SK-N-SH (cell line): ENCODE data around the gene BCO2. TPM values are rescaled to one million over a fixed set of nuclear protein-coding genes. Genes with fewer than 3 reads are reported as not detected.

Experiments used
- CHD2 ChIP-seq: fragments of 150-350 bp; IDR thresholded peaks from 2 replicates; pipeline ENCODE4 v1.6.1; 2018; ENCODE audit warnings: low read length; ENCODE audit not compliant: partially characterized antibody
- FOXJ3 ChIP-seq: sonication (generic); formaldehyde crosslinking; IDR thresholded peaks from 2 replicates; pipeline ENCODE4 v1.5.1; 2020; ENCODE audit warnings: mild to moderate bottlenecking, missing genetic modification reagents
- GATA2 ChIP-seq: sonication (generic); formaldehyde crosslinking; IDR thresholded peaks from 2 replicates; pipeline ENCODE4 v1.5.0; 2020; ENCODE audit warnings: mild to moderate bottlenecking, missing genetic modification reagents
- MEF2A ChIP-seq: IDR thresholded peaks from 2 replicates; pipeline ENCODE4 v1.4.0; 2012; ENCODE audit warnings: low read depth, borderline replicate concordance
- POLR2AphosphoS5 ChIP-seq: IDR thresholded peaks from 2 replicates; pipeline ENCODE4 v1.6.1; 2012; ENCODE audit warnings: low read depth, low read length
- RCOR1 ChIP-seq: fragments of 150-350 bp; IDR thresholded peaks from 2 replicates; pipeline ENCODE4 v1.6.1; 2017; ENCODE audit warnings: antibody characterized with exemption, low read length
- RFX5 ChIP-seq: IDR thresholded peaks from 2 replicates; pipeline ENCODE4 v1.6.1; 2012; ENCODE audit warnings: mild to moderate bottlenecking, improper control_type of control experiment, low read length
- TAF1 ChIP-seq: IDR thresholded peaks from 2 replicates; pipeline ENCODE4 v1.6.1; 2012; ENCODE audit warnings: low read depth, mild to moderate bottlenecking, low read length, moderate library complexity, borderline replicate concordance
- TEAD4 ChIP-seq: IDR thresholded peaks from 2 replicates; pipeline ENCODE4 v1.4.0; 2012; ENCODE audit warnings: mild to moderate bottlenecking, borderline replicate concordance; ENCODE audit not compliant: insufficient read depth
- YY1 ChIP-seq: IDR thresholded peaks from 2 replicates; pipeline ENCODE4 v1.4.0; 2012; ENCODE audit warnings: low read depth, mild to moderate bottlenecking
- polyA plus RNA-seq, 3 experiments: library from polyadenylated mRNA; depleted of rRNA; stranded (reverse); fragments of >200 nt; gene quantifications; 2 replicates each; pipeline ENCODE4 v1.2.3, GENCODE V29; 2012
- TF ChIP-seq, protein P1 (sequence below): IDR thresholded peaks from 2 replicates; pipeline ENCODE4 v1.4.0; 2012; ENCODE audit warnings: low read depth
- TF ChIP-seq, protein P2 (sequence below): IDR thresholded peaks from 2 replicates; pipeline ENCODE4 v1.6.1; 2012; ENCODE audit warnings: mild to moderate bottlenecking, low read depth, low read length, moderate library complexity
- TF ChIP-seq, protein P3 (sequence below): IDR thresholded peaks from 2 replicates; pipeline ENCODE4; 2012
- TF ChIP-seq, protein P4 (sequence below): IDR thresholded peaks from 2 replicates; pipeline ENCODE4 v1.4.0; 2012; ENCODE audit warnings: low read depth, borderline replicate concordance
- TF ChIP-seq, protein P5 (sequence below): IDR thresholded peaks from 2 replicates; pipeline ENCODE4 v1.4.0; 2012; ENCODE audit warnings: low read depth, borderline replicate concordance

BCO2 gene
- polyA plus RNA-seq, 1 of the 3 experiments (the other 2 are of a cell fraction), result 0.87 TPM

DNA sequence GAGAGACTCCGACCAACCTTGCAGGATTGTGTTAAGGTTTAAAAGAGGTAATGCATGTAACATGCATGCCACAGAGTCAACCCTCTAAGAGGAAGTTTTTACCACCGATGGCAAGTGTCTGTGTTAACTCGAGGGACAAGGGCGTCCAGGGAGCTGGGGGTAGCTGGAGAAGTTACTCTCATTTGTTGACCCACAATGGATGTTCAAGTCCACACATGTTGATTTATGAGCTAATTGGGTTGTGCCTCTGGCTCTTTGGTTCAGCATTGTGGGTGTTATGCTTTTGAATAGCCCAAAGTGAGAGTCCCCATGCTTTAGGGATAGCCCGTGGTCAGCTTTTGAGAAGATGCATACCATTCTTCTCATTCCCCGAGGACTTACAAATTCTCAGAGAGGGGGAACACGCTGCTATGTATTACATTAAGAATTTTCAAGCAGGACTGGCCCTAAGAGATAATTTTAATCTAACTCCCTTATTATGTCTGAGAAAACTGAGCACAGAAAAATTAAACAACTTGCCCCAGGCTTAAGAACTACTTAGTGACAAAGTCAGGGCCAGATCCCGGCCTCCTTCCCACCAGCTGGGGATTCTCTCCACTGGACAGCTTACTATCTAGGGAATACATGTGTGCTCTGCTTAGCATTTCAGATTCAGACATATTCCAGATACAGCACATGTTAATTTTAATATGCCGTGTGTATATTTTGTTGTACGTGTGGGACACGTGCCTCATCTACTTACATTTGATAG, 90.5 kb downstream of the BCO2 start (continued):
- TF ChIP-seq, protein P1, sequence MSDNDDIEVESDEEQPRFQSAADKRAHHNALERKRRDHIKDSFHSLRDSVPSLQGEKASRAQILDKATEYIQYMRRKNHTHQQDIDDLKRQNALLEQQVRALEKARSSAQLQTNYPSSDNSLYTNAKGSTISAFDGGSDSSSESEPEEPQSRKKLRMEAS, result no peak
- peak; percentile 94 for TF ChIP-seq RCOR1
- TF ChIP-seq, protein P2, sequence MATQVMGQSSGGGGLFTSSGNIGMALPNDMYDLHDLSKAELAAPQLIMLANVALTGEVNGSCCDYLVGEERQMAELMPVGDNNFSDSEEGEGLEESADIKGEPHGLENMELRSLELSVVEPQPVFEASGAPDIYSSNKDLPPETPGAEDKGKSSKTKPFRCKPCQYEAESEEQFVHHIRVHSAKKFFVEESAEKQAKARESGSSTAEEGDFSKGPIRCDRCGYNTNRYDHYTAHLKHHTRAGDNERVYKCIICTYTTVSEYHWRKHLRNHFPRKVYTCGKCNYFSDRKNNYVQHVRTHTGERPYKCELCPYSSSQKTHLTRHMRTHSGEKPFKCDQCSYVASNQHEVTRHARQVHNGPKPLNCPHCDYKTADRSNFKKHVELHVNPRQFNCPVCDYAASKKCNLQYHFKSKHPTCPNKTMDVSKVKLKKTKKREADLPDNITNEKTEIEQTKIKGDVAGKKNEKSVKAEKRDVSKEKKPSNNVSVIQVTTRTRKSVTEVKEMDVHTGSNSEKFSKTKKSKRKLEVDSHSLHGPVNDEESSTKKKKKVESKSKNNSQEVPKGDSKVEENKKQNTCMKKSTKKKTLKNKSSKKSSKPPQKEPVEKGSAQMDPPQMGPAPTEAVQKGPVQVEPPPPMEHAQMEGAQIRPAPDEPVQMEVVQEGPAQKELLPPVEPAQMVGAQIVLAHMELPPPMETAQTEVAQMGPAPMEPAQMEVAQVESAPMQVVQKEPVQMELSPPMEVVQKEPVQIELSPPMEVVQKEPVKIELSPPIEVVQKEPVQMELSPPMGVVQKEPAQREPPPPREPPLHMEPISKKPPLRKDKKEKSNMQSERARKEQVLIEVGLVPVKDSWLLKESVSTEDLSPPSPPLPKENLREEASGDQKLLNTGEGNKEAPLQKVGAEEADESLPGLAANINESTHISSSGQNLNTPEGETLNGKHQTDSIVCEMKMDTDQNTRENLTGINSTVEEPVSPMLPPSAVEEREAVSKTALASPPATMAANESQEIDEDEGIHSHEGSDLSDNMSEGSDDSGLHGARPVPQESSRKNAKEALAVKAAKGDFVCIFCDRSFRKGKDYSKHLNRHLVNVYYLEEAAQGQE, result no peak
- TF ChIP-seq FOXJ3 (CRISPR knock-in tag), result peak; percentile 68; the same call in 1 of the 2 replicates
- TF ChIP-seq MEF2A, result no peak
- no peak for TF ChIP-seq TAF1
- TF ChIP-seq TEAD4, result peak; percentile 14; the same call in 1 of the 2 replicates
- TF ChIP-seq RFX5, result 0 out of 2 replicates have a peak, but pooled peaks have one; percentile 15
- peak; percentile 84 for TF ChIP-seq GATA2
- TF ChIP-seq, protein P3, sequence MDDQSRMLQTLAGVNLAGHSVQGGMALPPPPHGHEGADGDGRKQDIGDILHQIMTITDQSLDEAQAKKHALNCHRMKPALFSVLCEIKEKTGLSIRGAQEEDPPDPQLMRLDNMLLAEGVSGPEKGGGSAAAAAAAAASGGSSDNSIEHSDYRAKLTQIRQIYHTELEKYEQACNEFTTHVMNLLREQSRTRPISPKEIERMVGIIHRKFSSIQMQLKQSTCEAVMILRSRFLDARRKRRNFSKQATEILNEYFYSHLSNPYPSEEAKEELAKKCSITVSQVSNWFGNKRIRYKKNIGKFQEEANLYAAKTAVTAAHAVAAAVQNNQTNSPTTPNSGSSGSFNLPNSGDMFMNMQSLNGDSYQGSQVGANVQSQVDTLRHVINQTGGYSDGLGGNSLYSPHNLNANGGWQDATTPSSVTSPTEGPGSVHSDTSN, result no peak
- TF ChIP-seq POLR2AphosphoS5, result no peak
- TF ChIP-seq, protein P4, sequence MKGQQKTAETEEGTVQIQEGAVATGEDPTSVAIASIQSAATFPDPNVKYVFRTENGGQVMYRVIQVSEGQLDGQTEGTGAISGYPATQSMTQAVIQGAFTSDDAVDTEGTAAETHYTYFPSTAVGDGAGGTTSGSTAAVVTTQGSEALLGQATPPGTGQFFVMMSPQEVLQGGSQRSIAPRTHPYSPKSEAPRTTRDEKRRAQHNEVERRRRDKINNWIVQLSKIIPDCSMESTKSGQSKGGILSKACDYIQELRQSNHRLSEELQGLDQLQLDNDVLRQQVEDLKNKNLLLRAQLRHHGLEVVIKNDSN, result no peak
- TF ChIP-seq CHD2, result peak; percentile 70
- TF ChIP-seq, protein P5, sequence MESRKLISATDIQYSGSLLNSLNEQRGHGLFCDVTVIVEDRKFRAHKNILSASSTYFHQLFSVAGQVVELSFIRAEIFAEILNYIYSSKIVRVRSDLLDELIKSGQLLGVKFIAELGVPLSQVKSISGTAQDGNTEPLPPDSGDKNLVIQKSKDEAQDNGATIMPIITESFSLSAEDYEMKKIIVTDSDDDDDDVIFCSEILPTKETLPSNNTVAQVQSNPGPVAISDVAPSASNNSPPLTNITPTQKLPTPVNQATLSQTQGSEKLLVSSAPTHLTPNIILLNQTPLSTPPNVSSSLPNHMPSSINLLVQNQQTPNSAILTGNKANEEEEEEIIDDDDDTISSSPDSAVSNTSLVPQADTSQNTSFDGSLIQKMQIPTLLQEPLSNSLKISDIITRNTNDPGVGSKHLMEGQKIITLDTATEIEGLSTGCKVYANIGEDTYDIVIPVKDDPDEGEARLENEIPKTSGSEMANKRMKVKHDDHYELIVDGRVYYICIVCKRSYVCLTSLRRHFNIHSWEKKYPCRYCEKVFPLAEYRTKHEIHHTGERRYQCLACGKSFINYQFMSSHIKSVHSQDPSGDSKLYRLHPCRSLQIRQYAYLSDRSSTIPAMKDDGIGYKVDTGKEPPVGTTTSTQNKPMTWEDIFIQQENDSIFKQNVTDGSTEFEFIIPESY, result no peak
- no peak for TF ChIP-seq YY1
